Astrocyte of the cerebellum (primary cell): ENCODE data around the gene MARCKS.

Experiments used
- DNase-seq: peaks from one replicate; pipeline ENCODE4 v3.0.0-alpha.2; 2011; ENCODE audit warnings: low read depth
- H3K4me3 ChIP-seq: 2 replicates; pipeline ENCODE4 v1.5.1; 2011; ENCODE audit warnings: mild to moderate bottlenecking, low read depth, low read length, moderate library complexity
- in situ Hi-C: cut with HindIII; loops from 2 replicates; pipeline ENCODE4 v1.10.0; 2017; ENCODE audit warnings: low sequenced_read_pairs
- TF ChIP-seq, protein P1 (sequence below): IDR thresholded peaks from 2 replicates; pipeline ENCODE4 v1.5.1; 2012; ENCODE audit warnings: low read length, low read depth, moderate library complexity, mild to moderate bottlenecking; ENCODE audit errors: missing control alignments

Gene MARCKS

DNA sequence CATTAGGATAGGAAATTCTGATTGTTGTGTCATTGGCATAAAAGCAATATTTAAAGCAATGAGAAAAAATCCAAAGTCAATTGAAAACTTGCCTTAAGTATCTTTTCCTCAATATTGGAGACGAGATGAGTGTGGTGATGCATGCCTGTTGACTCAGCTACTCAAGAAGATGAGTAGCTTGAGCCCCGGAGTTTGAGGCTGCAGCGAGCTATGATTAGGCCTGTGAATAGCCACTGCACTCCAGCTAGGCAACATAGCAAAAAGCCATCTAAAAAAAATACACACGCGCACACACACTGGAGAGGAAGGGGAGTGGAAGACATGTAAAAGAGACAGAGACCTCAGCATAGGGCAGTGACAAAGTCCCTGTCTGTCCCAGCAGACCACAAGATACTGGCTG lies 9.7 kb upstream of the MARCKS start:
- TF ChIP-seq, protein P1, sequence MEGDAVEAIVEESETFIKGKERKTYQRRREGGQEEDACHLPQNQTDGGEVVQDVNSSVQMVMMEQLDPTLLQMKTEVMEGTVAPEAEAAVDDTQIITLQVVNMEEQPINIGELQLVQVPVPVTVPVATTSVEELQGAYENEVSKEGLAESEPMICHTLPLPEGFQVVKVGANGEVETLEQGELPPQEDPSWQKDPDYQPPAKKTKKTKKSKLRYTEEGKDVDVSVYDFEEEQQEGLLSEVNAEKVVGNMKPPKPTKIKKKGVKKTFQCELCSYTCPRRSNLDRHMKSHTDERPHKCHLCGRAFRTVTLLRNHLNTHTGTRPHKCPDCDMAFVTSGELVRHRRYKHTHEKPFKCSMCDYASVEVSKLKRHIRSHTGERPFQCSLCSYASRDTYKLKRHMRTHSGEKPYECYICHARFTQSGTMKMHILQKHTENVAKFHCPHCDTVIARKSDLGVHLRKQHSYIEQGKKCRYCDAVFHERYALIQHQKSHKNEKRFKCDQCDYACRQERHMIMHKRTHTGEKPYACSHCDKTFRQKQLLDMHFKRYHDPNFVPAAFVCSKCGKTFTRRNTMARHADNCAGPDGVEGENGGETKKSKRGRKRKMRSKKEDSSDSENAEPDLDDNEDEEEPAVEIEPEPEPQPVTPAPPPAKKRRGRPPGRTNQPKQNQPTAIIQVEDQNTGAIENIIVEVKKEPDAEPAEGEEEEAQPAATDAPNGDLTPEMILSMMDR = no peak
- in situ Hi-C loops = no loop called here
- DNase-seq = no peak
- H3K4me3 ChIP-seq = no peak overlapping the region

DNA sequence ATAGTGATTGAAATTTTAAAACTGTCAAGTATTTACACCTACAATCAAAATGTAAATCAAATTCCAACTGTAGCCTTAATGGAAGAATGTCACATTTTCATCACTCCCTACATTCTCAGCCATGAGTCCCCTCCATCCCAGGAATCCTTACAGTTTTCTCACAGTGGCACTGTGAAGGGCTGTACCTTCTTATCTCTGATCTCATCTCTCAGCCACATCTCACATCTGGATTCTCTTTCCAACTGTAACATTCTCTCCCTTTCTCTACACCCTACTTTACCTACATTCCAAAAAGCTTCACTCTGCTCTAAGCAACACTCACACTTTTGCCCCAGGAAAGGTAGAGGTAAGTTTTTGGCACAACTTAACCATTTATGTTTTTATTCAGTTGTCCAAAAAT lies 8.9 kb upstream of the MARCKS start:
- H3K4me3 ChIP-seq = no peak overlapping the region
- DNase-seq = no peak
- TF ChIP-seq, protein P1 = no peak
- in situ Hi-C loops = no loop called here

DNA sequence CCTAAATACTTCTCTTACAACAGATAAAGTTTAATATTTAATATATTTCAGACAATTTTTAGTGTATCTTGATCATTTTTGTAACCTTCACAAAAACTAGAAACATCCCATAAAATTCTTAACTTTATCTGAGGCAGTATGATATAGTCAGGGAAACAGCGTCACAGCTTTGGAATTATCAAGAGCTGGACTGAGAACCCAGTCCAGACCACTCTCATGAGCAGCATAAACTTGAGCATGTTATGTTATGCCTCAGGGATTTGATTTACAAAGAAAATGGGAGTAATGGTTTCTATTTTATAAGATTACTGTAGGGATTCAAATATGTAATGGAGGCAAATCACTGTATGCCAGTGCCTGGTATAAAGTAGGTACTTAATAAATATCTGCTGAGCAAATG lies 8.3 kb upstream of the MARCKS start:
- in situ Hi-C loops = no loop called here
- no peak overlapping the region for H3K4me3 ChIP-seq
- TF ChIP-seq, protein P1 = no peak
- DNase-seq = no peak

DNA sequence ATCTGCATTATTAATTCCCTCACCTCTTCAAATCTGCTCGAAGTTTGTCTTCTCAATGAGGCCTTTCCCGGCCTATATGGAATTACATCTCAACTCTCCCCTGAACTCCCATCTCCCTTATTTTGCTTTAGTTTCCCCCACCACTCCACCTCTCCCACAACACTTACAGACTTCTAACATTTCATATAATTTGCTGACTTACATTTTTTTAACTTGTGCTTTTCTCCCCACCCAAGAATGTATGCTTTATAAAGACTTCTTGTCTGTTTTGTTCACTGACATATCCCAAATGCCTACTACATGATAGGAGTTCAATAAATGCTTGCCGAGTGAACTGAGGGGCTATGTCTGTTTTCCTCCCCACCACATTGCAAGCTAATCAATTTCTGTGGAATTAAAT lies 3.9 kb upstream of the MARCKS start:
- TF ChIP-seq, protein P1 = no peak
- in situ Hi-C loops = no loop called here

DNA sequence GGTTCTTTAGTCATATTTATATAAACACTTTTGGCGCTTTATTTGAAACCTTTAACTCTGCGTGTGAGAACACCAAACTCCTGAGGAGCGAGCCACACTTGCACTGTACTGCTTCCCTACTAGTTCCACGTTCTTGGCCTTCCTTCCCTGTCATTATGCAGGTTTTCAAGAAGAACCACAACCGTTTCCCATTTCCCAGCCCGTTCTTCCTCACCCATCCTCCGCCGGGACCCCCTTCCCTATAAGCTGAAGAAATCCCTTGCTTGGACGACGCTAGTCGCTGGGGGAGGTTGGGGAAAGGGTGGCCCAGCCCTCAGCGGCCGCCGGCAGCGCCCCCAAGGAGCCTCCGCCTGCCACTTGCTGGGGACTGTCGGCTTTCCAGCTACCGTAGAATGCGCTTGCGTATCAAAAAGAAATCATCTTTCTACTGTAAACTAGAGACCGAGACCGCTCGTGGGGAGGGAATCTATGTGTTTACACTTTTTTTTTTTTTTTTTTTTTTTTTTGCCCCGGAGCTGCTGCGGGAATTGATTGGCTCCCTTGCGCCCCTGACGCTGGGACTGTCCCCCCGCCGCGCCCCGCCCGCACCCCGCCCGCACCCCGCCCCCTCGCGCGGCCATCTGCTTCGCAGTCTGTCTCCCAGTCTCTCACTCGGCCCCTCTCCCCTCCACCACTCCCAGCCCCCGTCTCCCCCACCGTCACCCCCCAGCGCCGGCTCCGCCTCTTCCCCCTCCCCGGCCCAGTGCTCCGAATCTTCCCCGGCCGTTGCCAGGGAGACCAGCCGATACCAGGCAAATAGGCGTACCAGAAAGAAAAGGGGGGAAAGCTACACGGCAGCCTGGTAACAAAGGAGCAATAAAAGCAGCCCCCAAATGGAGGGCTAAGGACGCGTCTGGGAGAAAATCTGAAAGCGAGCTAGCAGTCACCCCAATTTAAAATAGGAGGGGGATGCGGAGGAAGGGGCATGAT lies 2.3 kb upstream of the MARCKS start:
- in situ Hi-C loops = no loop called here
- TF ChIP-seq, protein P1 = peak; percentile 14
- peak overlapping the region; percentile 90 for H3K4me3 ChIP-seq
- DNase-seq = no peak

More for the DNA sequence above, 3.9 kb upstream of the MARCKS start:
- DNase-seq = no peak
- H3K4me3 ChIP-seq = no peak overlapping the region

DNA sequence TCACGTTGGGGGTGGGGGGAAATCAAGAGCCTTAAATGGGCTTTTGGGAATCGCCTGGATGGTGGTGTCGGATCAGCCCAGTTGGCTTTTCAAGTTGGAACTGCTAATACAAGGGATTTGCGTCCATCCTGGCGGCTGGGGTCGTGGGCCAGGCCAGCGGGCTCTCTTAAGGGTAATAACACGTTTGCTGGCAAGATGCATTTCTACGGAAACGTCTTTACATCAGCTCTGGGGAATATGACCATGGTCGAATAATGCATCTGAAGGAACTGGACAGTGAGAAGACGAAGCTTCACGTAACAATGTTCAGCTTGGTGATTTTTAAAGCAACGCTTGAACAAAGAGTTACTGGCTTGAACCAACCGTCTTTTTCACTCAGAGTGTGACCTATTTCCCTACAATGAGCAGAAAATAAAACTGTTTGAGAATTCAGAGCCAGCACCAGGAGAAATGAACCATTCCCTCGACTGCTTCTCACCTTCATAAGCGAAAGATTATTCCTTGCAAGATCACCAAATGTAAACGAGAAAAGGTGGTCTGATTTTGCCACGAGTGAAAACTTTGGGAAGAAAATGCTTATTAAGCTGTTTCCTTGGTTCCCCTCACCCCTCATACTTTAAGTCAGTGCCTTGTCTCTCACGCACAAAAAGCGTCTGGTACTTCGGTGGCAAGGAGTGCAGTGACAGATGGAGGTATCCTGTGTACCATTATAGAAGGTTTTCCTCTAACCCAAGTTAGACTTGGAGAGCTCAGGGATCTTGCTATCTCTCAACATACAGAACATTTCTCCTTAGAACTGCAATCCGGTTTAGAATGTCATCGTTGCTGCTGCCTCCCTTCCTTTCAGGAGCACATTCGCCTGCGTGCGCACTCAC lies 1.4 kb upstream of the MARCKS start:
- TF ChIP-seq, protein P1 = no peak
- in situ Hi-C loops = no loop called here
- H3K4me3 ChIP-seq = peak overlapping the region; percentile 90
- DNase-seq = no peak
